Ishikawa (cell line): ENCODE data around the gene DHDH.

Experiments used
- CEBPB ChIP-seq: IDR thresholded peaks from 2 replicates; pipeline ENCODE4 v1.6.1; 2012
- CREB1 ChIP-seq: IDR thresholded peaks from 2 replicates; pipeline ENCODE4 v1.6.1; 2012; ENCODE audit warnings: low read depth
- EGR1 ChIP-seq: IDR thresholded peaks from 2 replicates; pipeline ENCODE4 v1.6.1; 2012
- EP300 ChIP-seq: IDR thresholded peaks from 2 replicates; pipeline ENCODE4 v1.6.1; 2012; ENCODE audit warnings: borderline replicate concordance
- FOXM1 ChIP-seq: IDR thresholded peaks from 2 replicates; pipeline ENCODE4 v1.6.1; 2012; ENCODE audit warnings: low read depth, borderline replicate concordance
- MAX ChIP-seq: IDR thresholded peaks from 2 replicates; pipeline ENCODE4 v1.6.1; 2012
- NFIC ChIP-seq: IDR thresholded peaks from 2 replicates; pipeline ENCODE4 v1.6.1; 2012
- RAD21 ChIP-seq: IDR thresholded peaks from 2 replicates; pipeline ENCODE4 v1.6.1; 2012; ENCODE audit warnings: low read depth
- TAF1 ChIP-seq: IDR thresholded peaks from 2 replicates; pipeline ENCODE4 v1.6.1; 2012; ENCODE audit warnings: low read depth, mild to moderate bottlenecking
- TCF12 ChIP-seq: IDR thresholded peaks from 2 replicates; pipeline ENCODE4 v1.6.1; 2012; ENCODE audit warnings: low read depth
- TEAD4 ChIP-seq: IDR thresholded peaks from 2 replicates; pipeline ENCODE4 v1.6.1; 2012
- USF1 ChIP-seq: IDR thresholded peaks from 2 replicates; pipeline ENCODE4 v1.6.1; 2012
- YY1 ChIP-seq: IDR thresholded peaks from 2 replicates; pipeline ENCODE4 v1.6.1; 2012; ENCODE audit warnings: low read depth
- ZBTB7A ChIP-seq: IDR thresholded peaks from 2 replicates; pipeline ENCODE4 v1.6.1; 2012; ENCODE audit warnings: low read depth
- TF ChIP-seq, protein P1 (sequence below): IDR thresholded peaks from 2 replicates; pipeline ENCODE4 v1.6.1; 2012; ENCODE audit warnings: low read depth, mild to moderate bottlenecking

DHDH gene

GRCh38 chr19:48926909-48927308 lies 6.6 kb upstream of the DHDH start:
- TF ChIP-seq TAF1 (no peak), EGR1 (0 out of 2 replicates have a peak, but pooled peaks have one; percentile 31), FOXM1 (no peak)

DNA sequence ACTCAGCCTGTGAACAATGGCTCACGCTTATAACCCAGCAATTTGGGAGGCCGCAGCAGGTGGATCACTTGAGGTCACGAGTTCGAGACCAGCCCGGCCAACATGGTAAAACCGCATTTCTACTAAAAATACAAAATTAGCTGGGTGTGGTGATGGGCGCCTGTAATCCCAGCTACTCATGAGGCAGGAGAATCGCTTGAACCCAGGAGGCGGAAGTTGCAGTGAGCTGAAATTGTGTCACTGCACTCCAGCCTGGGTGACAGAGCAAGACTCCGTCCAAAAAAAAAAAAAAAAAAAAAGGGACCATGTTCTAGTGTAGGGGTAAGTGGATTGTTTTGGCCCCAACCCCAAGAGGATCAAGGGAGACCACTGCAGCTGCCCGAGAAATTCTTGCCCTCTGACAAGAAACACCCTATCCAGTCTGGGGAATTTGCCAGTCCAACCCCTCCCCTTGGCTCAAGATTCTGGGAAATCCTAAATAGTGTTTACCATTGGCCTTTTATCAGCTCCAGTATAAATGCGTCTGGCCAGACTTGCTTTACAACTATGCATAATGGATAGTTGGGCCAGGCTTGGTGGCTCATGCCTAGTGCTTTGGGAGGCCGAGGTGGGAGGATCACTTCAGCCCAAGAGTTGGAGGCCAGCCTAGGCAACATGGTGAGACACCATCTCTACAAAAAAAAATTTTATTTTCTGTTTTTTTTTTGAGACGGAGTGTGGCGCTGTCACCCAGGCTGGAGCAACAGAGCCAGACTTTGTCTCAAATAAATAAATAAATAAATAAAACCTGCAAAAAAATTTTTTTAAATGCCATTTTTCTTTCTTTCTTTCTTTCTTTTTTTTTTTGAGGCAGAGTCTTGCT lies 5.1 kb upstream of the DHDH start:
- TF ChIP-seq NFIC (no peak), FOXM1 (no peak), CEBPB (no peak), CREB1 (no peak), RAD21 (no peak), USF1 (no peak), TCF12 (no peak), TEAD4 (no peak), EP300 (no peak)
- TF ChIP-seq, protein P1, sequence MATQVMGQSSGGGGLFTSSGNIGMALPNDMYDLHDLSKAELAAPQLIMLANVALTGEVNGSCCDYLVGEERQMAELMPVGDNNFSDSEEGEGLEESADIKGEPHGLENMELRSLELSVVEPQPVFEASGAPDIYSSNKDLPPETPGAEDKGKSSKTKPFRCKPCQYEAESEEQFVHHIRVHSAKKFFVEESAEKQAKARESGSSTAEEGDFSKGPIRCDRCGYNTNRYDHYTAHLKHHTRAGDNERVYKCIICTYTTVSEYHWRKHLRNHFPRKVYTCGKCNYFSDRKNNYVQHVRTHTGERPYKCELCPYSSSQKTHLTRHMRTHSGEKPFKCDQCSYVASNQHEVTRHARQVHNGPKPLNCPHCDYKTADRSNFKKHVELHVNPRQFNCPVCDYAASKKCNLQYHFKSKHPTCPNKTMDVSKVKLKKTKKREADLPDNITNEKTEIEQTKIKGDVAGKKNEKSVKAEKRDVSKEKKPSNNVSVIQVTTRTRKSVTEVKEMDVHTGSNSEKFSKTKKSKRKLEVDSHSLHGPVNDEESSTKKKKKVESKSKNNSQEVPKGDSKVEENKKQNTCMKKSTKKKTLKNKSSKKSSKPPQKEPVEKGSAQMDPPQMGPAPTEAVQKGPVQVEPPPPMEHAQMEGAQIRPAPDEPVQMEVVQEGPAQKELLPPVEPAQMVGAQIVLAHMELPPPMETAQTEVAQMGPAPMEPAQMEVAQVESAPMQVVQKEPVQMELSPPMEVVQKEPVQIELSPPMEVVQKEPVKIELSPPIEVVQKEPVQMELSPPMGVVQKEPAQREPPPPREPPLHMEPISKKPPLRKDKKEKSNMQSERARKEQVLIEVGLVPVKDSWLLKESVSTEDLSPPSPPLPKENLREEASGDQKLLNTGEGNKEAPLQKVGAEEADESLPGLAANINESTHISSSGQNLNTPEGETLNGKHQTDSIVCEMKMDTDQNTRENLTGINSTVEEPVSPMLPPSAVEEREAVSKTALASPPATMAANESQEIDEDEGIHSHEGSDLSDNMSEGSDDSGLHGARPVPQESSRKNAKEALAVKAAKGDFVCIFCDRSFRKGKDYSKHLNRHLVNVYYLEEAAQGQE: no peak

GRCh38 chr19:48934837-48935236 lies 1.3 kb downstream of the DHDH start:
- TF ChIP-seq CREB1: no peak
- no peak for TF ChIP-seq CEBPB
- no peak for TF ChIP-seq TCF12
- no peak for TF ChIP-seq USF1
- TF ChIP-seq ZBTB7A: no peak
- TF ChIP-seq EP300: no peak
- TF ChIP-seq EGR1: no peak
- no peak for TF ChIP-seq NFIC
- TF ChIP-seq, protein P1: no peak
- TF ChIP-seq RAD21: no peak
- TF ChIP-seq TEAD4: no peak

GRCh38 chr19:48935864-48936263 lies 2.4 kb downstream of the DHDH start:
- TF ChIP-seq YY1 (no peak), CREB1 (no peak), ZBTB7A (no peak), FOXM1 (no peak), EGR1 (no peak), CEBPB (no peak), EP300 (no peak), RAD21 (no peak), TEAD4 (no peak), USF1 (no peak), MAX (no peak), TCF12 (no peak), TAF1 (no peak), NFIC (no peak)
- TF ChIP-seq, protein P1: no peak

GRCh38 chr19:48938256-48938655 lies 4.8 kb downstream of the DHDH start:
- TF ChIP-seq NFIC: no peak
- TF ChIP-seq, protein P1: no peak
- TF ChIP-seq TEAD4: no peak
- no peak for TF ChIP-seq TCF12
- no peak for TF ChIP-seq YY1
- TF ChIP-seq EGR1: no peak
- TF ChIP-seq EP300: no peak
- TF ChIP-seq ZBTB7A: no peak
- TF ChIP-seq USF1: no peak
- no peak for TF ChIP-seq CEBPB
- TF ChIP-seq RAD21: no peak
- no peak for TF ChIP-seq MAX
- TF ChIP-seq TAF1: no peak
- no peak for TF ChIP-seq CREB1
- no peak for TF ChIP-seq FOXM1
